Type B pancreatic cell (in vitro differentiated cells): Measurements from ENCODE around the gene SDC1. TPM values are rescaled to one million over a fixed set of nuclear protein-coding genes. Genes with fewer than 3 reads are reported as not detected.

Experiments used
- DNase-seq: peaks from one replicate; pipeline ENCODE4 v3.0.0; 2021; ENCODE audit warnings: mixed read lengths; ENCODE audit not compliant: unreplicated experiment; ENCODE audit errors: extremely low spot score
- H3K27ac Mint-ChIP-seq: 2 replicates; pipeline ENCODE4 v1.8.0; 2021; ENCODE audit warnings: mild to moderate bottlenecking, mixed read lengths
- H3K27me3 Mint-ChIP-seq: 2 replicates; pipeline ENCODE4 v1.8.0; 2021; ENCODE audit warnings: mixed read lengths
- H3K36me3 Mint-ChIP-seq: 2 replicates; pipeline ENCODE4 v1.8.0; 2021; ENCODE audit warnings: mixed read lengths
- H3K4me1 Mint-ChIP-seq: one replicate; pipeline ENCODE4 v1.8.0; 2021; ENCODE audit warnings: mixed read lengths; ENCODE audit not compliant: unreplicated experiment
- H3K4me3 Mint-ChIP-seq: 2 replicates; pipeline ENCODE4 v1.8.0; 2021; ENCODE audit warnings: mild to moderate bottlenecking, mixed read lengths
- H3K9me3 Mint-ChIP-seq: 2 replicates; pipeline ENCODE4 v1.8.0; 2021; ENCODE audit warnings: mixed read lengths
- CTCF ChIP-seq: fragments of 200-600 bp; sonication (generic); conservative IDR thresholded peaks from 2 replicates; pipeline ENCODE4 v1.5.0; 2021; ENCODE audit warnings: antibody characterized with exemption, mild to moderate bottlenecking
- total RNA-seq: library from RNA; stranded (reverse); gene quantifications from 2 replicates; pipeline ENCODE4 v1.2.1, GENCODE V29; 2021; ENCODE audit warnings: low replicate concordance

Gene SDC1
- total RNA-seq, 1 donor from 2014 or later: 164 TPM

GRCh38 chr2:20226152-20226545, 1.2 kb upstream of the SDC1 start:
- Mint-ChIP-seq H3K27ac (peak overlapping the region; percentile 94), H3K9me3 (no peaks in the 10 kb centered on the region)

GRCh38 chr2:20225294-20226151, 593 bp upstream of the SDC1 start:
- H3K27me3 Mint-ChIP-seq: peaks cover 5% of the 10 kb centered on the region
- TF ChIP-seq CTCF: peak; percentile 61
- H3K36me3 Mint-ChIP-seq: peaks cover 9% of the 10 kb centered on the region
- H3K4me3 Mint-ChIP-seq: peak overlapping the region; percentile 87
- peak overlapping the region; percentile 94 for H3K27ac Mint-ChIP-seq
- H3K9me3 Mint-ChIP-seq: no peaks in the 10 kb centered on the region
- H3K4me1 Mint-ChIP-seq: peaks cover 26% of the 10 kb centered on the region
- DNase-seq: peak; percentile 88

More at GRCh38 chr2:20226152-20226545, 1.2 kb upstream of the SDC1 start:
- Mint-ChIP-seq H3K27me3 (peaks cover 5% of the 10 kb centered on the region), H3K4me1 (peaks cover 26% of the 10 kb centered on the region), H3K4me3 (peak overlapping the region; percentile 87), H3K36me3 (peaks cover 7% of the 10 kb centered on the region)
- TF ChIP-seq CTCF: no peak
- DNase-seq: peak; percentile 61

GRCh38 chr2:20224164-20224715, 690 bp downstream of the SDC1 start:
- Mint-ChIP-seq H3K27me3 (peaks cover 5% of the 10 kb centered on the region), H3K4me3 (no peak overlapping the region), H3K36me3 (peaks cover 16% of the 10 kb centered on the region), H3K4me1 (peaks cover 36% of the 10 kb centered on the region), H3K9me3 (no peaks in the 10 kb centered on the region), H3K27ac (no peak overlapping the region)
- peak; percentile 22 for TF ChIP-seq CTCF
- no peak for DNase-seq

- Mint-ChIP-seq H3K4me1 (peaks cover 40% of the 10 kb centered on the region), H3K36me3 (peaks cover 17% of the 10 kb centered on the region), H3K27me3 (peaks cover 5% of the 10 kb centered on the region), H3K4me3 (peak overlapping the region; percentile 92), H3K9me3 (no peaks in the 10 kb centered on the region), H3K27ac (peak overlapping the region; percentile 98)
- TF ChIP-seq CTCF: peak; percentile 43
- no peak for DNase-seq
These were observed 1.3 kb downstream of the SDC1 start for GRCh38 chr2:20223407-20224163.

- DNase-seq: no peak
- Mint-ChIP-seq H3K36me3 (peaks cover 21% of the 10 kb centered on the region), H3K4me3 (peak overlapping the region; percentile 92), H3K9me3 (no peaks in the 10 kb centered on the region), H3K4me1 (peaks cover 43% of the 10 kb centered on the region), H3K27ac (peak overlapping the region; percentile 98), H3K27me3 (peaks cover 5% of the 10 kb centered on the region)
- no peak for TF ChIP-seq CTCF
These were observed 2.0 kb downstream of the SDC1 start for GRCh38 chr2:20222769-20223406.
